T-helper 2 cell treated with Interferon-gamma antibody and Interleukin-4, amounts not matched to agents 5 μg/mL and 100 μg/mL, for 36 hours (primary cell): ENCODE data around the gene PRDM5.

Experiments used
- DNase-seq: peaks from one replicate; pipeline ENCODE4 v3.0.0; 2021; ENCODE audit warnings: low spot score
- H3K27ac Mint-ChIP-seq: one replicate; pipeline ENCODE4 v1.8.0; 2021; ENCODE audit warnings: mild to moderate bottlenecking, mixed read lengths
- H3K27me3 Mint-ChIP-seq: one replicate; pipeline ENCODE4 v1.8.0; 2021; ENCODE audit warnings: low read depth, mixed read lengths
- H3K36me3 Mint-ChIP-seq: one replicate; pipeline ENCODE4 v1.8.0; 2021; ENCODE audit warnings: low read depth, mixed read lengths
- H3K4me1 Mint-ChIP-seq: one replicate; pipeline ENCODE4 v1.8.0; 2021; ENCODE audit warnings: low read depth, mixed read lengths
- H3K4me3 Mint-ChIP-seq: one replicate; pipeline ENCODE4 v1.8.0; 2022; ENCODE audit warnings: mild to moderate bottlenecking, moderate library complexity, mixed read lengths
- H3K9me3 Mint-ChIP-seq: one replicate; pipeline ENCODE4 v1.8.0; 2021; ENCODE audit warnings: mixed read lengths

Gene PRDM5

DNA sequence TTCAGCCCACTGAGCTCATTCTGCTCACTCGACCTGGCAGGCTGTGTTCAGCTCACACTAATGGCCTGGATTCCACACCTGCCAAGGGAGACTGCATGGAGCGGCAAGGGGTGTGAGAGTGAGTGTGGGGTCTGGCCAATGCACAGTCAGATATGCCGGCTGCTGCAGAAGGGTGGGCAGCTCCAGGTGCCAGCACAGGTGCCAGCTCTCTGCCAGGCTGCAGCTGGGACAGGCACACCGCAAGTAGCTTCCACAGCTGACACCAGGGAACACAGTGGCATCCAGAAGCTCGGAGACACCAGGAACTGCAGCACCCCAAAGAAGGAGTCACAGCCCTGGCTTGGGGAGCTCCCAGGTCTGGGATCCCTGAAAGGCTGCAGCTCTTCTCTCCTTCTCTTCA is 83.7 kb downstream of the PRDM5 start:
- DNase-seq, result no peak
- Mint-ChIP-seq H3K4me3 (no peak overlapping the region), H3K9me3 (peaks cover 4% of the 10 kb centered on the region), H3K36me3 (no peaks in the 10 kb centered on the region), H3K27ac (no peak overlapping the region), H3K27me3 (peaks cover 2% of the 10 kb centered on the region), H3K4me1 (no peaks in the 10 kb centered on the region)

DNA sequence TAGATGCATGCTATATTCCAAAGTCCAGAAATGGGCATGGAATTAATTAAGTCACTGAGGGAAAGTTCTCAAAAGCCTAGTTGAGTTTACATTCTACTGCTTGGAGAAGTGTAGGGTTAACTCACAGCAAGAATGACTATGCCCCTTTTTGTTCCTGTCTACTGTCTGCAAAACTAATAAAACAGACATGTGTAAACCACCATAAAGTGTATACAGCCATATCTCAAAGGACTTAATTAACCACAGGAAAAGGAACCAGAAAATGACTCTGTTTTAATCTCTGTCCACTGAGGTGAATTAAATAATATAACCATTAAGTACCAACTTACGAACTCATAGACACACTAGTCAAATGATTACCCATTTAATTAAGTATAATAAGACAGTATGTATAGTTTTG is 84.9 kb downstream of the PRDM5 start:
- H3K9me3 Mint-ChIP-seq, result peaks cover 4% of the 10 kb centered on the region
- no peak overlapping the region for H3K4me3 Mint-ChIP-seq
- no peaks in the 10 kb centered on the region for H3K4me1 Mint-ChIP-seq
- peaks cover 2% of the 10 kb centered on the region for H3K27me3 Mint-ChIP-seq
- DNase-seq, result no peak
- H3K27ac Mint-ChIP-seq, result no peak overlapping the region
- no peaks in the 10 kb centered on the region for H3K36me3 Mint-ChIP-seq

DNA sequence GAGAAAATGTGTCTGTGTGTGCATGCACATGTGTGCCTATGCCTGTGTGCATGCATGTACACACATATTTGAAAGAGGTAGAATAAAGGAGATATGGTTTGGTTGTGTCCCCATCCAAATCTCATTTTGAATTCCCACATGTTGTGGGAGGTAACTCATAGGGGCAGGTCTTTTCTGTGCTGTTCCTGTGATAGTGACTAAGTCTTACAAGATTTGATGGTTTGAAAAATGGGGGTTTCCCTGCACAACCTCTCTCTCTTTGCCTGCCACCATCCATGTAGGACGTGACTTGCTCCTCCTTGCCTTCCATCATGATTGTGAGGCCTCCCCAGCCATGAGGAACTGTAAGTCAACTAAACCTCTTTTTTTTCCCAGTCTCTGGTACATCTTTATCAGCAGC is 87.2 kb downstream of the PRDM5 start:
- Mint-ChIP-seq H3K4me1 (no peaks in the 10 kb centered on the region), H3K9me3 (peaks cover 4% of the 10 kb centered on the region), H3K27me3 (peaks cover 2% of the 10 kb centered on the region), H3K4me3 (no peak overlapping the region), H3K36me3 (no peaks in the 10 kb centered on the region), H3K27ac (no peak overlapping the region)
- no peak for DNase-seq

DNA sequence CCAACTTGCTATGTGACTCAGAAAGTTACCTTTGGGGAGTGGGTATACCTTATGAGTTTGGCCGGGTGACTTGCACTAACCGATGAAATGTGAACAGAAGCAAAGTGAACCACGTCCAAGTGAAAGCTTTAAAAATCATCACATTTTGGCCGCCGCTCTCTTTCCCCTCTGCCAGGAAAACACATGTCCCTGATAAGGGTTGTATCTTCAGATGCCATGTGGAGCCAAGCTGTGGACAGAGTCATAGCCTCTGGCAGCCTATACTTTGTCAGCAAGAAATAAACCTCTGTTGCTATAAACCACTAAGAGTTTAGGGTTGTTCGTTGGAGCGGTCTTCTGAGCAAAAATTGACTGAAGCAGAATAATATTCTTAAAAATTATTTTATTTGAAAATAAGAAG is 92.3 kb downstream of the PRDM5 start:
- Mint-ChIP-seq H3K27me3 (peaks cover 4% of the 10 kb centered on the region), H3K4me3 (no peak overlapping the region), H3K36me3 (no peaks in the 10 kb centered on the region), H3K9me3 (peaks cover 4% of the 10 kb centered on the region), H3K27ac (no peak overlapping the region), H3K4me1 (no peaks in the 10 kb centered on the region)
- DNase-seq, result no peak

DNA sequence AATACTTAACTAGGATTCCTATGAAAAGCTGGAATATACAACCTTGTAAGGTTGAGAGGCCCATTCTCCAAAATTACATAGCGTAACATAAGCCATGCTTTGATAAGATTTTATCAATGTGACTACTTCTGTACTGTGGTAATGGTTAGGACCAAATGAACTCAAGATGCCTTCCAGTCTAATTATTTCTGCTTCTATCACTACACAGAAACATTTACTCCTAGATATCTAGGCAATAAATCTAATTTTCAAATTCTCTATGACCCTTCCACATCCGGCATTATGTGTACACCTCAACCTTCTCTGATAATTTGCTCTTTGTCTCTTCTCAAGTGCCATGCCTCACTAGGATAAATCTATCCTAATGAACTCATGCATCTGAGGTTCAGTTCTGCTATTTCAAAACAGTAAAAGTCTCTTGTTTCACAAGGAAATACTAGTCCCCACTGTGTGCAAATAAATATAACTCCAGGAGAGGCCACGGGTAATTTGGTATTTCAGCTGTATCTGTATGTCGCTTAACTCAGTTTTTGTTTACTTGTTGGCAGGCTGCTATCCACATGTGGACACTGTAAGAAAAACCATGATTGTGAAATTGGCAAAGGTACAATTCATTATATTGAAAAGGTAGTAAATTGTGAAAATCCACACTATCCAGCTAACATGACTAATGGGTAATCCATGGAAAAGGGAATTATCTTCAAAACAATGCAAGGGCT is 93.3 kb downstream of the PRDM5 start:
- no peaks in the 10 kb centered on the region for H3K9me3 Mint-ChIP-seq
- H3K4me3 Mint-ChIP-seq, result no peak overlapping the region
- no peaks in the 10 kb centered on the region for H3K36me3 Mint-ChIP-seq
- DNase-seq, result no peak
- H3K27ac Mint-ChIP-seq, result no peak overlapping the region
- H3K27me3 Mint-ChIP-seq, result peaks cover 4% of the 10 kb centered on the region
- no peaks in the 10 kb centered on the region for H3K4me1 Mint-ChIP-seq

DNA sequence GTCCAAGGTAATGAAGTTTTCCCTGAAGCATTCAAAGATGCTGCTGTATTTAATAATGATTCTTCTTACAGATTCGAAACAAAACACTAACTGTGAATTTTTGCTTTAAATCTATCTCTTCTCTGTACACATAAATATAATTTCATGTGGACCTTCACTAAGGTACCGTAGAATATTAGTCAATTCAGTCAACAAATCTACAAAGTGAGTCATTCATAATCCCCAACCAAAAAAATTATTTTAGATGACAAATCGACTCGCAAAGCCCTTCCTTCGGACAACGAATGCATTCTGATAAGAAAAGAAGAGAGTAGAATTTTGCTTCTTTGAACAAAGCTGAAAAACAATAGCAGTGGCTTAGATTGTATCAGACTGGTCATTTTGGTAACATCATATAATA is 95.7 kb downstream of the PRDM5 start:
- H3K9me3 Mint-ChIP-seq, result no peaks in the 10 kb centered on the region
- peaks cover 11% of the 10 kb centered on the region for H3K27me3 Mint-ChIP-seq

DNA sequence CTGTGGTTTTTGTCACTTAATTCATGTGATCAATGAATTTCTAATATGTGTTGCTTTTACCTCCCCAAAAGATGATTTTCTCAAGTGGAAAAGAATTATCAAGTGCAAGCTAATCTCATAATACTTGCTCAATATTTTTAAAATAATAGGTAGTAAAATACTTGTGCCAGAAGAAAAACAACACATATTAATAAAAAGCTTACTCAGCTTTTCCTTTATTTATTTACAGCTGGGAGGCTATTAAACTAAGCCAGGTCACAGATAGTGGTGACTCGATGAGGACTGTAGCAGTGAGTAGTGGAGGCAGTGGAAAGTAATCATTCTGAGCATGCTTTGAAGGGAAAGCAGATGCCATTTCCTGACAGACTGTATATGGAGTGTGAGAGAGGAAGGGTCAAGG is 96.1 kb downstream of the PRDM5 start:
- H3K4me3 Mint-ChIP-seq, result no peak overlapping the region
- H3K36me3 Mint-ChIP-seq, result no peaks in the 10 kb centered on the region
- H3K9me3 Mint-ChIP-seq, result no peaks in the 10 kb centered on the region
- H3K27ac Mint-ChIP-seq, result no peak overlapping the region
- H3K27me3 Mint-ChIP-seq, result peaks cover 11% of the 10 kb centered on the region
- no peaks in the 10 kb centered on the region for H3K4me1 Mint-ChIP-seq
- no peak for DNase-seq

More for the DNA sequence above, 95.7 kb downstream of the PRDM5 start:
- H3K4me3 Mint-ChIP-seq, result no peak overlapping the region
- H3K36me3 Mint-ChIP-seq, result no peaks in the 10 kb centered on the region
- H3K27ac Mint-ChIP-seq, result no peak overlapping the region
- DNase-seq, result no peak
- H3K4me1 Mint-ChIP-seq, result no peaks in the 10 kb centered on the region

DNA sequence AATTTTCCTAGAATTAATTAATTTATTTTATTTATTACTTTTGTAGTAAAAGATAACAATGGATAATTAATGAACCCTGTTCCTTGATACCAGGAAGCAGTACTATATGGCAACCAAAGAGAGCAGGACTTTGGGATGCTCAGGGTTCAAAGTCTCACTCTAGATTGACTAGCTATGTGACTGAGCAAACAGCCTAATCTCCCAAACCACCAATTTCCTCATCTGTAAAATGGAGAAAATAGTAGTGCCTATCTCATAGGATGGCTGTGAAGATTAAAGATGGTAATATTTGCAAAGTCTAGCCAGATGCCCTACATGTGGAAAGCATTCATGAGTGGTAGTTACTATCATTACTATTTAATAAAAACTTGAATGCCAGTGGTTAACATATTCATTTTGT is 97.6 kb downstream of the PRDM5 start:
- Mint-ChIP-seq H3K4me3 (no peak overlapping the region), H3K36me3 (no peaks in the 10 kb centered on the region), H3K27ac (no peak overlapping the region), H3K27me3 (peaks cover 12% of the 10 kb centered on the region), H3K4me1 (peaks cover under 1% of the 10 kb centered on the region), H3K9me3 (no peaks in the 10 kb centered on the region)
- DNase-seq, result no peak

DNA sequence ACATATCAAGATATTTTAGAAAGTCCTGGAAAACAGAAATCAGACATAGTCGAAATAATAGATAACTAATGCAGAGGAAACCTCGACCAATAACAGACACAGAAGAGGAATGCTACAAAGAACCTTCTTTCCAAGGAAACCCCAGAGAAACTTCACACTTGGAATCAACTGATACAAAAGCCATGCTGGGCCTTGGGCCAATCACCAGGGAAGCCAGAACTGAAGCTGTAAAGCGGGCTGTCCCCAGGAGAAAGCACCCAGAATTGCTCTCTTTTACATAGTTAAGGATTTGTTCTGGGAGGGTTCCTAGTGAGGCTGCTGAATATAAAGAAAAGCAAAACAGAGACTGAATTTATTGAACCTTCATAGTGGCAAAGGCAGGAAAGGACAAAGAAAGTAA is 100.5 kb downstream of the PRDM5 start:
- peaks cover 14% of the 10 kb centered on the region for H3K27me3 Mint-ChIP-seq
- H3K4me3 Mint-ChIP-seq, result no peak overlapping the region
- no peak for DNase-seq
- no peaks in the 10 kb centered on the region for H3K9me3 Mint-ChIP-seq
- no peaks in the 10 kb centered on the region for H3K36me3 Mint-ChIP-seq
- H3K4me1 Mint-ChIP-seq, result peaks cover 5% of the 10 kb centered on the region
- H3K27ac Mint-ChIP-seq, result no peak overlapping the region

DNA sequence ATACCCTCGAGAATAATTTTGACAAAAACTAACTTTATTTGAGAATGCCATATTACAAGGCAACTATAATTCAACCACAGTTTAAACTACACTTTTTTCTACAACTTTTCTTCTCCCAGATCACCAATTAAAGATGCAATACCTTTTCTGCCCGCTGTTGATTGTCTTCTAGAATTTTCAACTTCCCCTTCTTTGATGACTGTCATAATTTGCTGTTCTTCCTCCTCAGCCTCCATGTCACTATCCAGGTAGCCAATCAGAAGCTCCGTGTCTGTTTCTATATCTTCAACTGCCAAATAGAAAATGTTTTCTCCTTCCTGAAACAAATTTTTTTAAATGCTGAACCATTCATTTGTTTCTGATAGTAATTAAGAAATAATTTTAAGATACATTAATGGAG is 101.5 kb downstream of the PRDM5 start:
- Mint-ChIP-seq H3K9me3 (no peaks in the 10 kb centered on the region), H3K27ac (no peak overlapping the region), H3K4me1 (peaks cover 5% of the 10 kb centered on the region), H3K27me3 (peaks cover 19% of the 10 kb centered on the region), H3K4me3 (no peak overlapping the region), H3K36me3 (no peaks in the 10 kb centered on the region)
- no peak for DNase-seq

DNA sequence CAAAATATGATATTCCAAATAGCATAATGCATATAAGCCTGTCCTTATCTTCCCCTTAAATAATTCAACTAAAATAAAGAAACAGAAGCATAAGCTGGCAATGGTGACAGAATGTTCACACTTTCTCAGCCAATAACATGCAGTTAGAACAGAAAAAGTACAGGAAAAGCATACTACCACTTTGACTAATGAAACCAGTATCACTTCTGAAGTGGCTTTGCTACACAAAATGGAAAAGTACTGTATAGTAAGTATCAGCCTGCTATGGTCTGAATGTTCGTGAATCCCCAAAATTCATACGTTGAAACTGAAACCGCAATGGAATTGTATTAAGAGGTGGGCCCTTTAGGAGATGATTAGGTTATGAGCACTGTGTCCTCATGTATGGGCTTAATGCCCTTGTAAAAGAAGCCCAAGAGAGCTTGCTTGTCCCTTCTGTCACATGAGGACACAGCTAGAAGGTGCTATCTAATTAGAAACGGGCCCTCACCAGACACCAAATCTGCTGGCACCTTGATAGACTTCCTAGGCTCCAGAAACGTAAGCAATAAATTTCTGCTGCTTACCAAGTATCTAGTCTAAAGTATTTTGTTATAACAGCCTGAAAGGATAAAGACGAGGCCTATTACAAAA is 102.6 kb downstream of the PRDM5 start:
- DNase-seq, result no peak
- Mint-ChIP-seq H3K27me3 (peaks cover 17% of the 10 kb centered on the region), H3K36me3 (no peaks in the 10 kb centered on the region), H3K27ac (no peak overlapping the region), H3K9me3 (no peaks in the 10 kb centered on the region), H3K4me3 (no peak overlapping the region), H3K4me1 (peaks cover 5% of the 10 kb centered on the region)

DNA sequence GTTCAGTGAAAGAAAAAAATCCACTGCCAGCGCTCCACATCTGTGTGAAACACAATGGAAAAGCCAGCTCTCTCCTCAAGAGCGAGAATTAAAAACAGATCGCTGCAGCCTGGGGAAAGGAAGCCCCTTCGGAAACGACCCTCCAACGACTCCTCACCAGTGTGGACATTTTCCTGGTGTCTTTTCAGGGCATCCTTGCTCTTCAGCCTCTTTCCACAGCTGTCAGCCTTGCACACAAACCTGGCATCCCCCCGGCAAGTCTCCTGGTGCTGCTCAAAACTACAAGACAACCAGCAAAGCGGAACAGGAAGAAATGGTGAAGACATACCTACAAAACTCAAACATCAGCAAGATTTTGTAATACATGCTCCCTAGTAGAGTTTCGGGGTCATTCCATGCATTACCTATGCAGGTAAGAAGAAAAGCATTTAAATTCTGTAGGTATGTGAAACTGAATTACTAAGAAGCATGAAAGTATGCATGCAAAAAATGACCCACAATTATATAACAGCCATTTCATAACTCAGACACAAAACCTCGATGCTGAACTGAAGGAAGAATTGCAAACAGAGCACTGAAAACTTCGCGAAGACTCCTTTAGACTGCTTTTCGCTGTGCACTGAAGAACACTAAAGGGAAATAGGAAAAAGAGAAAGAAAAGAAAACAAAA is 106.1 kb downstream of the PRDM5 start:
- H3K4me3 Mint-ChIP-seq, result no peak overlapping the region
- peaks cover 11% of the 10 kb centered on the region for H3K27me3 Mint-ChIP-seq
- H3K9me3 Mint-ChIP-seq, result no peaks in the 10 kb centered on the region
- H3K4me1 Mint-ChIP-seq, result peaks cover 5% of the 10 kb centered on the region
- H3K36me3 Mint-ChIP-seq, result no peaks in the 10 kb centered on the region
- no peak overlapping the region for H3K27ac Mint-ChIP-seq
- DNase-seq, result no peak

DNA sequence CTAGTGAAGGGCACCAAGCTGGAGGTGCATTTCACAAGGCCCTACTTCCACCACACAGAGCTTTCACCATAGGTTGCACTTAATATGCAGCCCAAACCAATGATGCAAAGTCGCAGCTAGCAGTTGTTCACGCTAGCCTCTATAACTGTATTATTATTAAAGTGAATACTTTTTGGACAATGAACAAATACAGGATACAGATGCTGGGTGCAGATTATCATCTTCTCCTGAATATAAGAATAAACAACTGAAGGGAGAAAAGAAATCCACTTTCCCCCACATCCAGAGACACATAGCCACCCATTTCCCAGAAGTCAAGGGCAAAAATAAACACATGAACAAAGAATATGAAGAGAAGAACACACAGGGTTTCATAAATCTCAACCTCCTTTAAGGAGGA is 107.2 kb downstream of the PRDM5 start:
- H3K4me1 Mint-ChIP-seq, result peaks cover 5% of the 10 kb centered on the region
- no peak overlapping the region for H3K4me3 Mint-ChIP-seq
- DNase-seq, result no peak
- no peak overlapping the region for H3K27ac Mint-ChIP-seq
- no peaks in the 10 kb centered on the region for H3K9me3 Mint-ChIP-seq
- no peaks in the 10 kb centered on the region for H3K36me3 Mint-ChIP-seq
- H3K27me3 Mint-ChIP-seq, result peaks cover 9% of the 10 kb centered on the region

DNA sequence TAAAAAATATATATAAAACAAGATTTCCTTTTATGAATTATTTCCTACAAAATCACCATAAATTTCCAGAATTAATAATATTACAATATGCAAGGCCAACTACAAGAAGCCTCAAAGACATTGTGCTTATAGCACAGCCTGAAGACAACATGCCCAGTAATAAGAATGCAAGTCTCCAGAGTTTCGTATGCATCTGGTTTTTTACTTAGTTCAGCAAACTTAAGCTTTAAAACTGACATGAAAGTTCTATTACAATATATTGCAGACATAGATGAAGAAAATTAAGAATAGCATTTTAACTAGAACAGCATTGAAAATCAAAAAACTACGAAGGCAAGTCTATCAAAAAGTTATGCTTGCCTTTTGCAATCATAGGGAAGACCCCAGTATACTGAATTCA is 107.6 kb downstream of the PRDM5 start:
- no peak overlapping the region for H3K4me3 Mint-ChIP-seq
- H3K36me3 Mint-ChIP-seq, result no peaks in the 10 kb centered on the region
- H3K27me3 Mint-ChIP-seq, result peaks cover 9% of the 10 kb centered on the region
- no peaks in the 10 kb centered on the region for H3K9me3 Mint-ChIP-seq
- no peak for DNase-seq
- H3K4me1 Mint-ChIP-seq, result peaks cover 3% of the 10 kb centered on the region
- no peak overlapping the region for H3K27ac Mint-ChIP-seq
